T-helper 2 cell (primary cell): Measurements from ENCODE around the gene LCTL.
"Not testable (repeated sequence)": the region's sequence is repeated elsewhere in the genome, so short reads cannot be mapped to it uniquely, and the experiment has no call there.

Experiments used
- DNase-seq, 5 experiments: peaks; one replicate each; pipeline versions ENCODE4 v3.0.0 to v3.0.0-alpha.2; 2012 to 2022

LCTL gene

DNA sequence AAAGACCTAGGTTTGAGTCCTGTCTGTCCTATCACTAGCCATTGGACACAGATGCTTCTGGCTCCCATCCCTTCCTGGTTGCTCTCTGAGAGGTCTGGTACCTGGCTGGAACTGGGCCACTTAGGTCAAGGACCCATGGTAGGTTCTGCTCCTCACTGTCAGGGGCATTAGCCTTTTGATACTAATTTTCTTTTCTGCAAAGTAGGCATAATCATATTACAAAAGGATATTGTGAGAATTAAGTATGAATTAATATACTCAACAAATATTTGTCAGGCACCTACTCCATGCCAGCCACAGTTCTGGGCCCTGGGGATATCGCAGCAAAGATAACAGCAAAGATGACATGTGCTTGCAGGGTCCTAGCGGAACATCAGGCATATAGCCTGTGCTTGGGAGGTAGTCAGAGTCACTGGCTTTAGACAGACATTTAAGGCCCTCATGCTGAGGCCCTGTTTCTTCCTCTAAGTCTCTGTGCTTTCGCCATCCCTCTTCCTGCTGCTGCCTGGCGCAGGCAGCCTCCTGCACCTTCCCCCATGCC is 25.6 kb upstream of the LCTL start:
- DNase-seq, result no peak

DNA sequence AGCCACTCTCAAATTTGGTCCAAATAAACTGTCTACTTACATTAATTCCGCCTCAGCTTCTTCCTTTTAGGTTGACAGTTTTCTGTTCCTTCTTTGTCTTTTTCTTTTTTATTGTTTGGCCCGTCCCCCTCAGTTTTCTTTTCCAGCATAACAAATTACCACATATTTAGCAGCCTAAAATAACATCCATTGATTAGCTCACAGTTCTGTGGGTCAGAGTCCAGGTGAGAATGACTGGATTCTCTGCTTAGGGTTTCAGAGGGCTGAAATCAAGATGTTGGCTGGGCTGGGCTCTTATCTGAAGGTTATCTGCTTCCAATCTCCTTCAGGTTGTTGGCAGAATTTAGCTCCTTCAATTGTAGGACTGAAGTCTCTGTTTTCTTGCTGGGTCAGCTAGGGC is 24.6 kb upstream of the LCTL start:
- no peak for DNase-seq

DNA sequence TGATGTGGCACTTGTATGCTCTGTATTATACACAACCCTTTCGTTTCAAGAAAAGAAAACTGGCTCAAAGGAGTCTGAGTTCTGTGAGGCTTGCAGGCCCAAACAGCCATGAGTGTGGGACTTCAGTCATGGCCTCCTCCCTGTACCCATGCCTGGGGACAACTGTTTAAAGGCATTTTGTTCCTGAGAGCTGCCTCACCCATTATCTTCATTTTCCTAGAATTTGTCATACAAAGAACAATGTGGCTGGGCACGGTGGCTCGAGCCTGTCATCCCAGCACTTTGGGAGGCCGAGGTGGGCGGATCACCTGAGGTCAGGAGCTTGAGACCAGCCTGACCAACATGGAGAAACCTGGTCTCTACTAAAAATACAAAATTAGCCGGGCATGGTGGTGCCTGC is 23.6 kb upstream of the LCTL start:
- DNase-seq, result not testable (repeated sequence)

DNA sequence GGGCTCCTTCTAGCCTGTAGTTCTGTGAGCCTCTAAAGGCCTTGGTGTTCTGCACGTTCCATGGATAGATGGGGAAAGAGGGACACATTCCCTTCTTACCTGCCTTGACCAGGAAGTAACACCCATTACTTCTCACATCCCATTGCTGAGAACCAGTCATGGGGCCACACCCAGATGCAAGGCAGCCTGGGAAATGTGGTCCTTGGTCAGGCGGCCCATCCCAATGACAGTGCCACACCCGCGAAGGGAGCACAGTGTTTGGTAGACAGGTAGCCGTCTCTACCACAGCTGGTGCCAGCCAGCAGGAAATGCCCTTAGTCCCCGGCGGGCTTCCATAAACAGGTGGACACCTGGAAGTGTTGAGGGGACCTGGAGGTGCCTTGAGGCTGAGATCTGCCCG is 23.2 kb upstream of the LCTL start:
- no peak for DNase-seq

DNA sequence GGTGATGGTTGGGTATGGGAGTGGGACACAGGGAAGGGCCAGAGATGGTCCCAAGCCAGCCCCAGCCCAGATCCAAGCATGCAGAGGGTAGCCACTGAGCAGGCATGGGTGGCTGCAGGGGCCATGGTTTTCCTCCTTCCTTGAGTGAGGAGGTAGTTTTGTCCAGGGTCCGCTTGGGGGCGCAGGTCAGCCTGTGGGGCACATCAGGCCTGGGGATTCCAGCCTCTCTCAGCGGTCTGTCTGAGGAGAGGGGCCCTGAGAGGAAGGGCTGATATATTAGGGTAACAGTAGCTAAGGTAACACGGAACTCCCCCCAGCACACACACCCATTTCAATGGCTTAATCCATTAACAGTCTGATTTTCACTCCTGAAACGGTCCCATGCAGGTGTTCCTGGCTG is 22.7 kb upstream of the LCTL start:
- DNase-seq, result no peak

DNA sequence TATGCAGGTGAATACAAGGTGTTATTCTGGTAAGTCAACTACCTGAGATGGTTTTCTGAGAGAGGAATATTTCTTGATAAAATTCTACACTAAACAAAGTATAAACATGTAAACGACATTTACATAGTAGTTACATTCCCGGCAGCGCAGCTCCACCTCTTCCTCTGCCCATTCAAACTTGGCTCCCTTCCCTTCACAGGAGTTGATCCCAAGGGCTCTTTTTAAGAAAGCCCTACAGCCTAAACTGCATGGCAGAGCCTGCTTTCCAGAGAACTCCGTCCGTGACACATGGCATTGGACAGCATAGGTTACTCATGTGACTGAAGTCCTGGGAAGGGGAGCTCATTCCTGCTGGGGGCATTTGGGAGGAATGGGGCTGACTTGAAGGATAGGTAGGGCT is 22.0 kb upstream of the LCTL start:
- no peak for DNase-seq

DNA sequence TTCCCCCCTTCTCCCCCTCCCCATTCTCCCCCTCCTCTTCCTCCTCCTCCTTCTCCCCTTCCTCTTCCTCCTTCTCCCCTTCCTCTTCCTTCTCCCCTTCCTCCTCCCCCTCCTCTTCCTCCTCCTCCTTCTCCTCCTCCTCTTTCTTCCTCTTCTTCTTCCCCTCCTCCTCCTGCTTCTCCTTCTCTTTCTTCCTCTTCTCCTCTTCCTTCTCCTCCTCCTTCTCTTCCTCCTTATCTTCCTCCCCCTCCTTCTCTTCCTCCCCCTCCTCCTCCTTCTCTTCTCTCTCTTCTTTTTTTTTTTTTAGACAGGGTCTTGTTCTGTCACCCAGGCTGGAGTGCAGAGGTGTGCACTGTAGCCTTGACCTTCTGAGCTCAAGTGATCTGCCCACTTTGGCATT is 21.2 kb upstream of the LCTL start:
- DNase-seq, result no peak

DNA sequence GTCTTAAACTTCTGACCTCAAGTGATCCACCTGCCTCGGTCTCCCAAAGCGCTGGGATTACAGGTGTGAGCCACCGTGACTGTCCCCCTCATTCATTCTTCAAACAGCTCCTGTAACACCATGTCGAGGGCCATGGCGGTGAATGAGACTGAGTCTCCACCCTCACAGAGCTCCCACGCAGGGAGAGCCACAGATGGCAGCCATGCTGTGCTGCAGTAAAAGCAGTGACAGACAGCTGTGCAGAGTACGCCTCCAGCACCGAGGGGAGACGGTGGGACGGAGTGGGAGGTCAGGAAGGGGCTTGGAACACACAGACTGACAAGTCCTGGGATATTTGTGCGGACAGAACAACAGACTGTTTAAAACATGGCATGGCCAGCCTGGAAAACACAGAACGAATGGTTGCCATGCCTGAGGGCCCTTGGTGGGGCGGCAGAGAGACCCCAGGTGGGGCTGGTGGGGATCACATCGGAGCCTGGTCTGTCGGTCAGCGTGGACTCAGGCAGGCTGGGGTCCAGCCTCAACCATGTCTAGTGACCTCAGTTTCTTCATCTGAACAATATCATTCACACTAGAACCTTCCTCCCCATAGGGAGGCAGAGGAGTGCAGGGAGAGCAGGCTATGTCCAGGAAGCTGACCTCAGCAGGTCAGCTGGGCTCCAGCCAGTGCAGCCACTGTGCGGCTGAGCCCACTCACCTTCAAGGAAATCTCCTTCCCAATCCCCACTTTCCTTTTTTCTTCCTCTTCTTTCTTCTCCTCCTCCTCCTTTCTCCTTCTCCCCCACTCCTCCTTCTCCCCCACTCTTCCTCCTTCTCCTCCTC is 20.6 kb upstream of the LCTL start:
- no peak for DNase-seq

DNA sequence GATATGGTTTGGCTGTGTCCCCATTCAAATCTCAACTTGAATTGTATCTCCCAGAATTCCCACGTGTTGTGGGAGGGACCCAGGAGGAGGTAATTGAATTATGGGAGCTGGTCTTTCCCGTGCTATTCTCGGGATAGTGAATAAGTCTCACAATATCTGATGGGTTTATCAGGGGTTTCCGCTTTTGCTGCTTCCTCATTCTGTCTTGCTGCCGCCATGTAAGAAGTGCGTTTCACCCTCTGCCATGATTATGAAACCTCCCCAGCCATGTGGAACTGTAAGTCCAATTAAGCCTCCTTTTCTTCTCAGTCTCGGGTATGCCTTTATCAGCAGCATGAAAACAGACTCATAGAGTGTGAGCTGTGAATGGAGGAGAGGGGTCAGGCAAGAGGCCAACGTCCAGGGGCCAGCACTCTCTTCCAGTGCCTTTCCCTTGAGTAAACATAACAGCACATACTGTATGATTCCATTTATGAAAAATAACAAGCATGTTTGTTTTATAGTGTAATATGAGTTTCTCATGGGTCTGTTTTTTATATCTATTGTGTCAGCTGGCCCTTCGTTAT is 16.3 kb upstream of the LCTL start:
- no peak for DNase-seq

DNA sequence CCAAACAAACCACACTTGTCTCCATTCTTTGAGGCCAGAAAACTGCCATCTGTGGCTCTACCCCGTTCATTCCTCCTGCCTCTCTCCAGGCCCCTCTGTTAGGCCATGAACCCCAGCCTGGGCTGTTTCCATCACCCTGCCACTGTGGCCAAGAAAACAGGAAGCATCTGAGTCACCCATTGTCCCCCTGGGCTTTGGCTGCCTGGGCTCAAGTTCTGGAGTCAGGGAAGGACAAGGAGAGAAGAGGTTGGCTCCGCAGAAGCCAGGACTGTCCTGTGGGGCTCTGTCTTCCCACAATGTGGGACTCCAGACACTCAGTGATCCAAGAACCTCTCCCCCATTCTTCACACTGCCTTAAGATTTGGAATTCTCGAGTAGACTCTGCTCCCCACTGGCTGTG is 14.8 kb upstream of the LCTL start:
- DNase-seq, result no peak

DNA sequence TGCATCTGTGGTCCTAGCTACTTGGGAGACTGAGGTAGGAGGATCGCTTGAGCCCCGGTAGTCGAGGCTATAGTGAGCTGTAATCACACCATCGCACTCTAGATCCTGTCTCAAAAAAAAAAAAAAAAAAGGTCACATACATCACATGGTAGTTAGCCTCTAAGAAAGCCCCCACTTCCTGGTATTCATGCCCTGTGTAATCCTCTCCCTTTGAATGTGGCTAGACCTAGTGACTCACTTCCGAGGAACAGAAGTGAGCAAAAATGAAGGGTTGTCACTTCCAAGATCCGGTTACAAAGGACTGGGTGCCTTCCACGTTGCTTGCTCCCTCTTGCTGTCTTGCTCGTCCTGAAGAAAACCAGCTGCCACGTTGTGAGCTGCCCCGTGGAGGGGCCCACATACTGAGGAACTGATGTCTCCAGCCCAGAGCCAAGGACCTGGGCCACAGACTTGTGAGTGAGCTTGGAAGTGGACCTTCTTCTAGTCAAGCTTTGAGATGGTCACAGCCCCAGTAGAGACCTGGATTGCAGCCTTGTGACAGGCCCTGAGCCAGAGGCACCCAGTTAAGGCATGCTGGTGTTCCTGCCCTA is 12.6 kb upstream of the LCTL start:
- DNase-seq, result peak in 1 of 5 experiments; percentile 43

DNA sequence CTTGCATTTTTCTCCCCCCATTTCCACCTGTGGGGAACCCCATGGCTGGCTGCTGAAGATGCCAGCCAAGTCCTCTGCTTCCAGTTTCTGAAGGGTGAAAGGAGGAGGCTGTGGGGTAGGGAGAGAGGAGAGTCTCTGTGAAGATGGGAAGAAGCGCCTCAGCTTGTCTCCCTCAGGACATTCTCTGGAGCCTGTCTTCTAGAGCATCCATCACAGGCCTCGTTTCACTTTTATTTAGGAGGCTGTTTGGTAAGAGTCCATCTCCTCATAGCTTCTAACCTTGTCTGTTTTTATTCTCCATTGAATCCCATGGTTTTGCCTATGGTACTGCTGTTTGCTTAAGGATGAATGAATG is 8.8 kb upstream of the LCTL start:
- no peak for DNase-seq

DNA sequence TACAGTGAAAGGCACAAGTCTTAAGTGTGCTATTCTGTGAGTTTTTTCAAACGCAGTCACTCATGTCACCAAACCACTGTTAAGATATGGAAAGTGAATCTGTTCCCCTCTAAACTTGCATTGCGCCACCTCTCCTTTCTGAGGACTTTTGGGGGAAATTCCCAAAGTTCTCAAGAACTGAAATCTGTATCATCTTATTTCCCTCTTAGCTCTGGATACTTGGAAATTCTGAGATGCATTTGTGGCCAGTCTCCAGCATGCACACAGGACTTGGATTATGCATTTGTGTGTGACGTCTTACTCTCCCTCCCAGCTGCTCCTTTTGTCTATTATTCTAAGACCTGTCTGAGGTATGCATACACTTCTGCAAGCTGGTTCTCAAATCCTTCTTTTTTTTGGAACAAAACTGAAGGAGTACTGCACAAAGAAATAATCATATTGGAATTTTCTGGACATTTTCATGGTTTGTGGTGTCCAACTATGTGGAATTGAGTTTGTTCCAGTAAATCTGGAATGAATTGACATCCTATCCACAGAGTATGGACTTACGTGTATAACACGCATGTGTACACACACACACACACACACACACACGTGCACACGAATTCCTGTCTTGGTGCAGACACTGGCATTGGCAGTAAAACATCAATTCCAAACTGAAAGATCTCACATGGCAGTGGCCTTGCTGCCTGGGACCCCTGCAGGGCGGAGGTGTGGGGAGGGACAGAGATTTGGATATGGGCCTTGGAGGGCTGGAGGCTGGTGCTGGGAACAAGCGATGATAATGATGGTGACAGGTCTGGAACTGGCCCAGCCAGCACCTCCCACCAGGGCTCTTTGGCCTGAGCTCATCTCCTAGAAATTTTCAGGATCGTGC is 8.2 kb upstream of the LCTL start:
- no peak for DNase-seq

DNA sequence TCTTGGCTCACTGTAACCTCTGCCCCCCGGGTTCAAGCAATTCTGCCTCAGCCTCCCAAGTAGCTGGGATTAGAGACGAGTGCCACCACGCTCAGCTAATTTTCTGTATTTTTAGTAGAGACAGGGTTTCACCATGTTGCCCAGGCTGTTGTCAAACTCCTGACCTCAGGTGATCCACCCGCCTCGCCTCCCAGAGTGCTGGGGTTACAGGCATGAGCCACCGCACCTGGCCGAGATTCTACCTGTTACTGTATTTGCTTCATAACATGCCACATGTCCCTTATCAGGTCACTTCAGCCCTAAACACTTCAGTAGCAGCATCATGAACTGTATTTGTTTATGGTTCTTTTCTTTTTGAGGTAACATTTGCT is 7.5 kb upstream of the LCTL start:
- no peak for DNase-seq

DNA sequence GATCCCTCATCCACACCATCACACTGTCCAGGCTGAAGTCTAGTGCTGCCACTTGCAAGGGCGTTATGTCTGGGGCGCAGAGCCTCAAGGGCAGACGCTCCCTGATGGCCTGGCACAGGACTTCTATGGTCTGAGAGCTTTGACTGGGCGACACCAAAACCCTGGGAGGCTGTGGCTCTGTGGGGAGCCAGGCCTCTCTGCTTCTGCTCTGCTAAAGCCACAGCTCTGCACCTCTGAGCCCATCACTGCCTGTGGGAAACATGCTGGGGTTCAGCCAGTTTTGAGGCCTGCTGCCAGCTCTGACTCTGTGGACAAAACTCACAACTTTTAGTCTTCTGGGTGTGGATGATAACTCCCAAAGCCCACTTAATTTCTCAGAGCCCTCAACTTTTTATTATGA is 6.3 kb upstream of the LCTL start:
- no peak for DNase-seq

DNA sequence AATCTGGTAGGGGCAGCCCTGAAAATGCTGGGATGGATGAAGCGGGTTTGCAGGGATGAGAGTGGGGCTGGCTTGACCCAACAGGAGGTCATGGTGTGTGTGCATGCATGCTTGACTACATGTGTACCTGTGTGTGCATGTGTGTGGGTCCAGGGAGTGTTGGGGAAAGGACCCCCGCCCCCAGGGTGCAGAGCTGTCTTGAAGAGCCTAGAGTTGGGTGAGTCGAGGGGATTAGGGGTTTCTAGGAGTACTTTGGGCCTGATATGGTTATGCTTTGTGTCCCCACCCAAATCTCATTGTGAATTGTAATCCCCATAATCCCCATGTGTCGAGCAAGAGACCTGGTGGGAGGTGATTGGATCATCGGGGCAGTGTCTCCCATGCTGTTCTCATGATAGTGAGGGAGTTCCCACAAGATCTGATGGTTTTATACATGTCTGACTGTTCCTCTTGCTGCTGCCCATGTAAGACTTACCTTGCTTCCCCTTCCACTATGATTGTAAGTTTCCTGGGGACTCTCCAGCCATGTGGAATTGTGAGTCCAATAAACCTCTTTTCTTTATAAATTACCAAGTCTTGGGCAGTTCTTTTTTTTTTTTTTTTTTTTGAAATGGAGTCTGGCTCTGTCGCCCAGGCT is 5.2 kb upstream of the LCTL start:
- no peak for DNase-seq

DNA sequence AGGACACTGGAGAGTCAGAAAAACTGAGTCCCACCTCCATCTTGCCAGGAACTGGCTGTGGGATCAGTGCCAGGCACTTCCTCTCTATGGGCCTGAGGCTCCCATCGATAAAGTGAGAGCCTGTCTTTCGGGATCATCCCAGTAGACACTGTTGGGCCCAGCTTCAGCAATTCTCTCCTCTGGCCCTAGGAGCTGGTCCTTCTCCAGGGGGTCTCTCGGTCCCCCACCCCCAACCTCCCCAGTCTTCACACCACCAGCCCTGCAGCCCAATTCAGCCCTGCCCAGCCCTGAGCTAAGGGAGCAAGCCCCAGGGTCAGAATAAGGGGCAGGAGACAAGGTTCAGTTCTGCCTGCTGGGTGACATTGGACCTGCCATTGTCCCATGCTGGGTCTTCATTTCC is 4.5 kb upstream of the LCTL start:
- no peak for DNase-seq

DNA sequence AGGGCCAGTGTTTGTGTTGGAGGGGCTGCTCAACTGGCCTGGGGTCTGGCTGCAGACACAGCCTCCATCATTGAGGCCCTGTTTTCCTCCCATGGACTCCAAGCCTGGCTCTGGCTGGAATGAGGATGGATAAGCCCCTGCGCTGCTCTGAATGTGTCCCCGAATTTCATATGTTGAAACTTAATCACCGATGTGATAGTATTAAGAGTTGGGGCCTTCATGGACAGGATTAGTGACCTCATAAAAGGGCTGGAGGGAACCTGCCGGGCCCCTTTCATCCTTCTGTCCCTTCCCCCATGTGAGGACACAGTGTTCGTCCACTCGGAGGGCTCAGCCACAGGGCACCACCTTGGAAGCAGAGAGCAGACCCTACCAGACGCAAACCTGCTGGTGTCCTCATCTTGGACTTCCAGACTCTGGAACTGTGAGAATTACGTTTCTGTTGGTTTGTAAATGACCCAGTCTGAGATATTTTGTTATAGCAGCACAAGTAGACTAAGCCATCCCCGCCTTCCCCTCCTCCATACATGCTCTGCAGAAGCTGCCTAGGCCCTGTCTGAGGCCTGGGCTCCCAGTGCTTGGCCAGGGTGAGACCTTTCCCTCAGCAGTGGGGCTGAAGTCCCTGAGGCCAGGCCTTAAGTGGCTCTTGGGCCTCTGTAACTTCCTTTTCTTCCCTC is 3.8 kb upstream of the LCTL start:
- DNase-seq, result no peak

DNA sequence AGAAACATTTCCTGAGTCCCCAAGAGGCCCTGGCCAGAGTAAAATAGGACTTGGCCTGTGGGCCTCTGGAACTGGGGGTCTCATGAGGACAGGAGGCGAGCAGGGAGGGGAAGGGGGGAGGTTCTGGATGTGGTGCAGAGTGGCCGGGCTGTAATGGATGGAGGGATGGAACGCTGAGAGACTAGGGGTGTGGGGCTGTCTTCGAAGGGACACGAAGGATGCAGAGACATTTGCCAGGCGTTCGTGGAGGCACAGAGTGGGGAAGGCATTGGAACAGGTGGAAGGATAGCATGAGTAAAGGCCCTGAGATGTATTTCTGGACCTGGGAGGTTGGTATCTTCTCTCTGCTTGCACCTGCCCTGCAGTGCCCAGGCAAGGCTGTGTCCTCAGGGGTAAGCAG is 2.1 kb upstream of the LCTL start:
- DNase-seq, result no peak

DNA sequence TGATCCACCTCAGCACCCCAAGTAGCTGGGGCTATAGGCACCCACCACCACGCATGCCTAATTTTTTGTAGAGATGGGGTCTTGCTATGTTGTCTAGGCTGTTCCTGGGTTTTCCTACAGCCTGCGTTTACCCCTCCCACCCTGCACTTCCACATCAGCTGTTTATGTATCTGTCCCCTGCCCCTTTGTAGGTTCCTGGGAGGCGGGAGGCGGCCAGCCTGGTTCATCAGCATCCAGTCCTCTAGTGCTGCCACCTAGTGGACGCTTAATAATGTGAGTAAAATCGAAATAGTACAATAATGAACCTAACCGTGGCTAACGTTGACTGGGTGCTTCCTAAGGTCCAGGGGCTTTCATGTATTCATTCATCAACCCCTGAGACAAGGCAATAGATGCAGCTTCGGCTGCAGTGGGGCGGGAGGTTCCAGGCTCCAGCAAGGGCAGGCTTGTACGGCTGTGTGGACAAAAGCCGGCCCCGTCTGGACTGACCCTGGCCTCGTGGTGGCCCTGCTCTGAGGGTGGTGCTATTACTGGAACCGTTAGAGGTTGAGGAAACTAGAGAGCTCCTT is 1.2 kb upstream of the LCTL start:
- DNase-seq, result peak in 4 of 5 experiments; percentile 9 to 61 (median 13)

DNA sequence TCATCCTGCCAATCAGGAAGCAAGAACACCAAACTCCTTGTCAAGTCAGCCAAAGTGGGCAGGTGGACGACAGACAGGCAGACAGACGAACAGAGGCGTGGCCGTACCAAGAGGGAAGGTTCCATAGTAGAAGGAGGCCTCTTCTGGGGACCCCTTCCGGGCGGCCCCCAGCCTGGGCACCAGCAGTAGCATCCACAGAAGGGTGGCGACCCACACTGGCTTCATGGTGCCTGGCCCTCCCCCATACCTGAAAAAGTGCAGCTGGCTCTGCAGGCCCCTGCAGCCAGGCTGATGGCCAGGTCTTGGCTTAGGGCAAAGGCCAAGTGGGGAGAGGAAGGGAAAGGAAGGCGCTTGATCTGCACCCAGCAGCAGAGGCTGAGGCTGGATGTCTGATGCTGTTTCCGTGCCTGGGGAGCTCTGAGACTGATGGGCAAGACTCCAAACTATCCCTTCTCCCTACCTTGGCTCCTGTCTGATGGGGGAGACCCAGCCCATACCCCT is 607 bp downstream of the LCTL start:
- no peak for DNase-seq
